Ammon's horn (tissue), 1 donor: ENCODE results near the gene GBP2.

Experiments
- DNase-seq: peaks from one replicate; pipeline ENCODE4 v3.0.0-alpha.2; 2016; ENCODE audit warnings: low spot score

Gene GBP2

DNA sequence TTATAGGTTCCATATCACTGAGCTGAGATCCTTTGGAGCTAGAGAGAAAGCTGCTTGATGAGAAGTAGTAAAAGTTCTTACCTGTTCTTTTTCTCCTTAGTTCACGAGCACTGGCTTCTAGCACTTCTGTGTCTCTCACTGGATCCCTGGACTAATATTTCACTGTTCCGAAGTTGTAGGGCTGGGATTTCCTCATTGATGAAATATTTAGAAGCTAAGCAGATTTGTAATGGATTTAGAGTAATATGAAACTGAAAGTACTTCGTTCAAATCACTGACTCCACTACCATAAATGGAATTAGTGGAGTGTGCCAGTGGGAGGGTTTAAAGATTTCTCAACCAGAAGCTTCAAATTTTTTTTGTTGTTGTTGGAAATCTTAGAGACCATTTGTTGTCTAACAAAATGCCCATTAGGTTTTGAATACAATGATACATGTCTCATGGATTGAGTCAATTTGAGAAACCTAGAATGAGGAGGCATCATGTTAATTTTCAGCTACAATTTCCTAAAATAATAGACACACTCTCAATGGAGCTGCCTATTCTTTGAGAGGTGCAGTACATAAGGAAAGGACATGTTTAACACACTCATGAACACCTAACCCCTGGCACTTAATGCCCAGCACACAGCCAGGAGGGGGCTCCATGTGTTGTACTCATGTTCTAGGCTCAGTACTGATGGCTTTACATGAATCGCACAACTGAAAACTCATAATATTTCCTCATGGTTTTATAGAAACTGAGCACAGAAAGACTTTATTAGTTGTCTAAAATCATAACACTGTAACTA, 60.6 kb downstream of the GBP2 start, which contains the start of gene GBP1:
TSS of gene GBP1 (minus strand) at position 130 of the 790 bp plus-strand sequence. CDS start 1,974 bp downstream, outside the sequence.
- no peak for DNase-seq

DNA sequence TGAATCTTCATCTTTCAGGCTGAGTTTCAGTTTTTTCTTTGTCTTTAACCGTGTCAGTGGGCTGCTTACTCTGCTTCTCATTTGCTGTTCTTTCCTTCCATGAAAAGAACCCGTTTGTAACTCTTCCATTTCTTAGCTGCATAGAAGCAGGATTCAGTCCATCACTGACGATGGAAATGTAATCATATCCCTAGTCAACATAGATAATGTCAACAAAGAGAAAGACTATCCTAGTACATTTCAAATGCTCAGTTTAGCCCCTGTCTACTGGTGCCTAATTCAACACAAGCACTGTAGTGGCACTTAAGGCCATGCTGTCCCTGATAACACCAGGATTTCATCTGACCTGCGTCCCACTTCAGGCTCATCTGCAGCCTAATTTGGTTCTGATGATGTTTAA, 61.3 kb downstream of the GBP2 start:
- no peak for DNase-seq

DNA sequence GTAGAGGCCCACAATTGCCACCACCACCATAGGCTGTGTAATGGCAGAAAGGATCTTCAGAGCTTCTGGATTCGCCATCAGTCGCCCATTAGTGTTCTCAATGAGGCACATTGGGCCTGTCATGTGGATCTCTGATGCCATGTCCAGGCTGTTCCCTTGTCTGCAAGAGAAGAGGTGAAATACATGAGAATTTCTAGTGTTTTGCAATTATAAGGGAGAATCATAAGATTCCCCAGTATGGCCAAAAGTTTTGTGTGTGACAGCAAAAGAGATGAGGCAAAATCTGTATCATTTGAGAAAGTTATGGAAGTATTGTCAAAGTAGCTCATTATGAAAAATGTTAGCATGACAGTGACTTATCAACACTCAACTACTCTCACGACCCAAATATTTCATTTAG, 62.8 kb downstream of the GBP2 start:
- DNase-seq: no peak

DNA sequence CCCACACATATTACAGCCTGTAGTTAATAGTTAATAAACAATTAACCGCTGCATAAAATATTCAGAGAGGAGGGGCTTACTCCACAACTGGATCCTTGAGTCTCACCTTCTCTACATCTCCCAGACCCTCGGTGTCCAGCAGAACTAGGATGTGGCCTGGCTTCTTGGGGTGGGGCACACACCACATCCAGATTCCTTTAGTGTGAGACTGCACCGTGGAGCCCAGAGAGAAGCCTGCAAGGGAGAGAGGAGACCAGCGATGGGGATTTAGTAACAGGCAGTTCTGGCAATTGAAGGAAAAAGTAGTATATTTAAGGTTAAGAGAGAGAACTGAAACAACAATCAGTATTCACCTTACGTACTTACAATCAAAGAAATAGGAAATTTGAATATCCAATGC, 65.8 kb downstream of the GBP2 start:
- no peak for DNase-seq
